GM19463 (cell line): ENCODE measurements around the gene FIZ1.

ENCODE experiments used
- ATAC-seq: cut with Tn5 transposase; IDR thresholded peaks from one replicate; pipeline ENCODE4 v1.9.1; 2021; ENCODE audit warnings: mild to moderate bottlenecking, moderate library complexity; ENCODE audit not compliant: unreplicated experiment

FIZ1 gene

DNA sequence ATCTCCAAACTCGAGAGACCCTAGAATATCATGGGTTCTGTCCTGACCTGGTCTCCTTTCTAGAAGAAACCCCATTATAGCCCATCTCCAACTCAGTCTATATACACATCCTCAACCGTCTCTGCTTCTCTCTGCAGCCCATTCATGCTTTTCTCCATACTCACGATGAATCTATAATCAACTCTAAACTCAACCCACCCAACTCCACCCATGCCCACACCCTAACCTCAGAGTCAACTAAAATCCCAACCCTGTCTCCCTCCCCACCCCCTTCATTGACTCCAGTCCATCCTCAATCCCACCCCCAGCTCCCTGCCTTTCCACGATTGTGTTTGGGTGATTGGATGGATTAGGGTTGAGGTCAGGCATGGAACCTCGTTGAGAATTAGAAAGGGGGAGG, 55.8 kb downstream of the FIZ1 start:
- ATAC-seq: no peak

DNA sequence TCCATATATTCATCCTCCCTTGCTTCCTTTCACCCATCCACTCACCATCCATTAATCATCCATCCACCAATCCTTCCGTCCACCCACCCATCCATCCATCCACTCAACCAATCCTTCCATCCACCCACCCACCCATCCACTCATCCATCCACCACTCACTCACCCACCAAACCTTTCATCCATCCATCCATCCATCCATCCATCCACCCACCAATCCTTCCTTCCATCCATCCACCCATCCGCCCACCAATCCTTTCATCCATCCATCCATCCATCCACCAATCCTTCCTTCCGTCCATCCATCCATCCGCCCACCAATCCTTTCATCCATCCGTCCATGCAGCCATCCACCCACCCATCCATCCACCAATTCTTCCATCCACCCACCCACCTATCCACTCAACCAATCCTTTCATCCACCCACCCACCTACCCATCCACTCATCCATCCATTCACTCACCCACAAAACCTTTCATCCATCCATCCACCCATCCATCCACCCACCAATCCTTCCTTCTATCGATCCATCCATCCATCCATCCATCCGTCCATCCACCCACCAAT, 56.9 kb downstream of the FIZ1 start:
- ATAC-seq: no peak
